GM10266 (cell line): Measurements from ENCODE around the gene OR4L1.

Source experiments
- DNase-seq: peaks from one replicate; pipeline ENCODE4 v3.0.0; 2012; ENCODE audit errors: extremely low spot score
- CTCF ChIP-seq: IDR thresholded peaks from 2 replicates; pipeline ENCODE4 v1.5.1; 2012; ENCODE audit warnings: mild to moderate bottlenecking, low read depth; ENCODE audit not compliant: control insufficient read depth, insufficient read depth; ENCODE audit errors: missing control alignments

OR4L1 gene

GRCh38 chr14:20059745-20060144 is at the start of gene OR4L1:
Gene OR4L1 (plus strand): TSS chr14:20060045. CDS start chr14:20060045, 0 bp downstream.
- no peak for DNase-seq
- TF ChIP-seq CTCF: no peak

GRCh38 chr14:20019257-20019865 is 40.5 kb upstream of the OR4L1 start, which contains the start of gene OR4K14:
Gene OR4K14 (minus strand): TSS chr14:20019307. CDS start chr14:20015193, 4,114 bp downstream.
- DNase-seq: no peak

GRCh38 chr14:20031058-20031457 is 28.8 kb upstream of the OR4L1 start:
- DNase-seq: no peak
- TF ChIP-seq CTCF: no peak

More at GRCh38 chr14:20019257-20019865, 40.5 kb upstream of the OR4L1 start, which contains the start of gene OR4K14:
- no peak for TF ChIP-seq CTCF

- DNase-seq: no peak
- TF ChIP-seq CTCF: no peak
Observed at GRCh38 chr14:20035449-20035848, 24.4 kb upstream of the OR4L1 start.

- DNase-seq: no peak
Observed at GRCh38 chr14:20035938-20036337, 23.9 kb upstream of the OR4L1 start, which contains the start of gene OR4K13. Gene OR4K13 (minus strand): TSS chr14:20036038. CDS start chr14:20034758, 1,280 bp downstream.

GRCh38 chr14:20044243-20044642 is 15.6 kb upstream of the OR4L1 start:
- TF ChIP-seq CTCF: no peak
- no peak for DNase-seq

More at GRCh38 chr14:20035938-20036337, 23.9 kb upstream of the OR4L1 start, which contains the start of gene OR4K13:
- no peak for TF ChIP-seq CTCF

- TF ChIP-seq CTCF: no peak
Observed at GRCh38 chr14:20048202-20048601, 11.6 kb upstream of the OR4L1 start.

More at GRCh38 chr14:20048202-20048601, 11.6 kb upstream of the OR4L1 start:
- DNase-seq: no peak
